A549 (cell line): ENCODE data around the gene SH2B2. TPM values are rescaled to one million over a fixed set of nuclear protein-coding genes. Genes with fewer than 3 reads are reported as not detected.

Source experiments
- ATAC-seq, 2 experiments: fragments of 200-7000 bp in 1 of 2; fragments of >200 bp in 1 of 2; cut with Nextera tagmentation in 1 of 2; cut with Tn5 transposase in 1 of 2; 3 replicates each; pipeline versions ENCODE4 v1.8.0 to v1.9.1; 2018 to 2020; ENCODE audit warnings: mild to moderate bottlenecking in 1 of 2, moderate library complexity in 1 of 2
- CTCF ChIA-PET: fragments of 300-600 bp; sonication (Branson Sonifier 250); formaldehyde crosslinking; extraction: SDS; loops from one replicate; lab custom pipeline; 2021; ENCODE audit warnings: antibody characterized with exemption, inconsistent platforms; lab: Yijun Ruan, JAX
- POLR2A ChIA-PET: fragments of 350-600 bp; formaldehyde crosslinking; extraction: SDS; loops from one replicate; lab custom pipeline; 2021; ENCODE audit warnings: antibody characterized with exemption, inconsistent platforms; lab: Yijun Ruan, JAX
- DNase-seq, 2 experiments: peaks; one replicate each; pipeline versions ENCODE4 v3.0.0 to v3.0.0-alpha.2; 2011 to 2016; ENCODE audit warnings: low read depth in 1 of 2, low spot score in 1 of 2
- FAIRE-seq: peaks from 2 replicates; lab custom pipeline; 2011; peaks lifted over from hg19 to GRCh38; lab: Jason Lieb, UNC
- H3K27ac ChIP-seq, 2 experiments: fragments of >200 bp; sonication (Bioruptor Twin); formaldehyde crosslinking; 3 replicates each; pipeline ENCODE4 v1.5.1; 2016 to 2017
- H3K4me1 ChIP-seq: fragments of >200 bp; sonication (Bioruptor Twin); formaldehyde crosslinking; 3 replicates; pipeline ENCODE4 v1.6.1; 2016
- H3K4me2 ChIP-seq: fragments of >200 bp; sonication (Bioruptor Twin); formaldehyde crosslinking; 3 replicates; pipeline ENCODE4 v1.6.1; 2016
- H3K4me3 ChIP-seq: fragments of >200 bp; sonication (Bioruptor Twin); formaldehyde crosslinking; 3 replicates; pipeline ENCODE4 v1.5.1; 2016
- H3K9me3 ChIP-seq: fragments of >200 bp; sonication (Bioruptor Twin); formaldehyde crosslinking; 3 replicates; pipeline ENCODE4 v1.6.1; 2016
- BHLHE40 ChIP-seq: IDR thresholded peaks from 2 replicates; pipeline ENCODE4 v1.6.1; 2012; ENCODE audit warnings: low read depth, low read length, inconsistent platforms
- CBX8 ChIP-seq: fragments of 200-600 bp; sonication (generic); IDR thresholded peaks from 2 replicates; pipeline ENCODE4 v1.6.1; 2016
- CEBPB ChIP-seq, 2 experiments: fragments of >200 bp in 1 of 2; sonication (Bioruptor Twin) in 1 of 2; formaldehyde crosslinking in 1 of 2; IDR thresholded peaks; 2 replicates each; pipeline ENCODE4 v1.6.1; 2012 to 2016
- CHD2 ChIP-seq: fragments of 150-350 bp; IDR thresholded peaks from 2 replicates; pipeline ENCODE4 v1.6.1; 2014; ENCODE audit warnings: low read length; ENCODE audit not compliant: partially characterized antibody
- EP300 ChIP-seq, 2 experiments: fragments of >200 bp; sonication (Bioruptor Twin); formaldehyde crosslinking; IDR thresholded peaks; 2 replicates in 1 of 2; 3 replicates in 1 of 2; pipeline ENCODE4 v1.6.1; 2016 to 2017
- ESRRA ChIP-seq: fragments of 150-350 bp; IDR thresholded peaks from 2 replicates; pipeline ENCODE4 v1.6.1; 2014; ENCODE audit warnings: mild to moderate bottlenecking, low read length, borderline replicate concordance
- FOSL2 ChIP-seq, 2 experiments: fragments of 450-650 bp in 1 of 2; fragments of >200 bp in 1 of 2; sonication (Bioruptor Twin) in 1 of 2; formaldehyde crosslinking; IDR thresholded peaks; 2 replicates each; pipeline versions ENCODE4 v1.5.0 to v1.6.1; 2016 to 2020; ENCODE audit warnings: mild to moderate bottlenecking in 1 of 2, moderate library complexity in 1 of 2
- HOXA7 ChIP-seq: fragments of 250-450 bp; sonication (Bioruptor Pico); IDR thresholded peaks from 2 replicates; pipeline ENCODE4 v1.5.0; 2020; ENCODE audit warnings: mild to moderate bottlenecking, moderate library complexity
- HOXB13 ChIP-seq: fragments of 250-450 bp; sonication (Bioruptor Pico); IDR thresholded peaks from 2 replicates; pipeline ENCODE4 v1.5.0; 2020; ENCODE audit warnings: low read depth, mild to moderate bottlenecking, moderate library complexity
- KDM1A ChIP-seq: fragments of 200-600 bp; sonication (generic); IDR thresholded peaks from 2 replicates; pipeline ENCODE4 v1.6.1; 2016; ENCODE audit warnings: low read depth, mild to moderate bottlenecking
- MYC ChIP-seq: IDR thresholded peaks from 2 replicates; pipeline ENCODE4 v1.6.1; 2012; ENCODE audit warnings: mild to moderate bottlenecking, inconsistent platforms, low read length, improper control_type of control experiment, borderline replicate concordance
- NFE2L2 ChIP-seq: fragments of 150-350 bp; conservative IDR thresholded peaks from 2 replicates; pipeline ENCODE4 v1.6.1; 2014; ENCODE audit warnings: low read length
- NPAS2 ChIP-seq: fragments of 250-450 bp; sonication (Bioruptor Pico); IDR thresholded peaks from 2 replicates; pipeline ENCODE4 v1.8.0; 2022; ENCODE audit warnings: mild to moderate bottlenecking, moderate library complexity, borderline replicate concordance
- NR3C1 ChIP-seq: fragments of >200 bp; sonication (Bioruptor Twin); formaldehyde crosslinking; IDR thresholded peaks from 3 replicates; pipeline ENCODE4 v1.6.1; 2017
- PHF8 ChIP-seq: fragments of 200-600 bp; sonication (generic); IDR thresholded peaks from 2 replicates; pipeline ENCODE4 v1.6.1; 2016; ENCODE audit warnings: low read depth, mild to moderate bottlenecking, antibody characterized with exemption, moderate library complexity, borderline replicate concordance
- POLR2A ChIP-seq: IDR thresholded peaks from 2 replicates; pipeline ENCODE4 v1.6.1; 2012; ENCODE audit warnings: mild to moderate bottlenecking, low read length
- POLR2AphosphoS2 ChIP-seq: conservative IDR thresholded peaks from 2 replicates; pipeline ENCODE4 v1.6.1; 2012; ENCODE audit warnings: low read length, improper control_type of control experiment, inconsistent platforms
- RARB ChIP-seq: fragments of 250-450 bp; sonication (Bioruptor Pico); IDR thresholded peaks from 2 replicates; pipeline ENCODE4 v1.8.0; 2021; ENCODE audit warnings: mild to moderate bottlenecking, moderate library complexity
- TFCP2L1 ChIP-seq: fragments of 250-450 bp; sonication (Bioruptor Pico); IDR thresholded peaks from 2 replicates; pipeline ENCODE4 v1.5.0; 2021; ENCODE audit warnings: mild to moderate bottlenecking
- TP53 ChIP-seq: fragments of 250-450 bp; sonication (Bioruptor Pico); IDR thresholded peaks from 2 replicates; pipeline ENCODE4 v1.5.0; 2021; ENCODE audit warnings: mild to moderate bottlenecking, moderate library complexity
- ZC3H11A ChIP-seq: fragments of 450-650 bp; IDR thresholded peaks from 2 replicates; pipeline ENCODE4 v1.6.1; 2014; ENCODE audit warnings: antibody characterized with exemption, mild to moderate bottlenecking
- ZNF302 ChIP-seq: fragments of 250-450 bp; sonication (Bioruptor Pico); IDR thresholded peaks from 2 replicates; pipeline ENCODE4 v1.9.0; 2021; ENCODE audit warnings: inconsistent platforms, mild to moderate bottlenecking, moderate library complexity
- ZSCAN20 ChIP-seq: fragments of 250-450 bp; sonication (Bioruptor Pico); IDR thresholded peaks from 2 replicates; pipeline ENCODE4 v1.8.0; 2022; ENCODE audit warnings: mild to moderate bottlenecking, moderate library complexity
- WGBS: methylation state at CpG from one replicate; pipeline ENCODE4 v1.1.6; 2017; ENCODE audit errors: missing lambda C conversion rate; 5-methylcytosine and 5-hydroxymethylcytosine counted together
- polyA plus RNA-seq, 4 experiments: library from polyadenylated mRNA; depleted of rRNA in 3 of 4; stranded (reverse); fragments of >200 nt; fragmentation: RNase III in 1 of 4; extraction: RNeasy Plus Mini Kit Qiagen cat#74134 plus additional on column Dnase treatment in 1 of 4; gene quantifications; 2 replicates in 3 of 4; 3 replicates in 1 of 4; pipeline ENCODE4 v1.2.3, GENCODE V29; 2011 to 2017
- TF ChIP-seq, protein P1 (sequence below): IDR thresholded peaks from 2 replicates; pipeline ENCODE4 v1.6.1; 2012
- TF ChIP-seq, protein P2 (sequence below): fragments of 200-600 bp; sonication (generic); IDR thresholded peaks from 2 replicates; pipeline ENCODE4 v1.6.1; 2016; ENCODE audit warnings: antibody characterized with exemption, mild to moderate bottlenecking, moderate library complexity
- TF ChIP-seq, protein P3 (sequence below): fragments of 450-650 bp; IDR thresholded peaks from 2 replicates; pipeline ENCODE4 v1.6.1; 2014; ENCODE audit warnings: antibody characterized with exemption
- TF ChIP-seq, protein P4 (sequence below): fragments of >200 bp; sonication (Bioruptor Twin); formaldehyde crosslinking; IDR thresholded peaks from 2 replicates; pipeline ENCODE4 v1.6.1; 2016
- TF ChIP-seq, protein P5 (sequence below): IDR thresholded peaks from 2 replicates; pipeline ENCODE4 v1.6.1; 2012

The SH2B2 gene
- polyA plus RNA-seq, 2 of the 4 experiments (the other 2 are of a cell fraction) = 1.1 to 2.3 TPM

DNA sequence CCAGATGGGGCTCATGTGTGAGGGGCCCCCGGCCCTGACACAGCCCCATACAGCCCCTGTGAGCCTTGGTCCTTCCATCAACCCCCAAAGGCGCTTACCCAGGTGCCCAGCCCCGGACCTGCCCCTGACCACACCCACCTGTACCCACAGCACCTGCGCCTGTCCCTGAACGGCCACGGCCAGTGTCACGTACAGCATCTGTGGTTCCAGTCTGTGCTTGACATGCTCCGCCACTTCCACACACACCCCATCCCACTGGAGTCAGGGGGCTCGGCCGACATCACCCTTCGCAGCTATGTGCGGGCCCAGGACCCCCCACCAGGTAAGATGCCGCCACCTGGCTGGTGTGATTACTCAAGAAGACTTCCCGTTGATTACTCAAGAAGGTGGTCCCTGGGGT, 33.5 kb downstream of the SH2B2 start:
- FAIRE-seq (no peak), DNase-seq (no peak), ATAC-seq (no peak)
- H3K4me2 ChIP-seq = no peak overlapping the region
- no peak overlapping the region for H3K4me3 ChIP-seq
- 92% methylated on average over 13 of the region's 14 CpGs for WGBS
- no peaks in the 10 kb centered on the region for H3K4me1 ChIP-seq
- H3K27ac ChIP-seq = no peak overlapping the region
- ChIA-PET POLR2A (no interaction called here), CTCF (interaction anchor here (1.0 kb wide), 1 partner anchor 10 kb away, joined by 3 read pairs; no protein-coding TSS in a partner anchor)
- TF ChIP-seq, protein P1, sequence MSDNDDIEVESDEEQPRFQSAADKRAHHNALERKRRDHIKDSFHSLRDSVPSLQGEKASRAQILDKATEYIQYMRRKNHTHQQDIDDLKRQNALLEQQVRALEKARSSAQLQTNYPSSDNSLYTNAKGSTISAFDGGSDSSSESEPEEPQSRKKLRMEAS = no peak
- TF ChIP-seq ZSCAN20 = no peak
- no peak for TF ChIP-seq ZC3H11A
- no peak for TF ChIP-seq KDM1A
- TF ChIP-seq TP53 = no peak
- TF ChIP-seq ZNF302 (CRISPR knock-in tag) = no peak
- TF ChIP-seq POLR2A = no peak
- TF ChIP-seq NR3C1 = no peak
- no peak for TF ChIP-seq MYC
- TF ChIP-seq FOSL2 (IDR thresholded peaks at IDR 0.05) = no peak
- TF ChIP-seq FOSL2 (CRISPR knock-in tag; IDR thresholded peaks at IDR 0.05) = no peak
- no peak for TF ChIP-seq ESRRA
- TF ChIP-seq CHD2 = no peak
- TF ChIP-seq RARB = no peak
- TF ChIP-seq TFCP2L1 (CRISPR knock-in tag) = no peak
- TF ChIP-seq, protein P2, sequence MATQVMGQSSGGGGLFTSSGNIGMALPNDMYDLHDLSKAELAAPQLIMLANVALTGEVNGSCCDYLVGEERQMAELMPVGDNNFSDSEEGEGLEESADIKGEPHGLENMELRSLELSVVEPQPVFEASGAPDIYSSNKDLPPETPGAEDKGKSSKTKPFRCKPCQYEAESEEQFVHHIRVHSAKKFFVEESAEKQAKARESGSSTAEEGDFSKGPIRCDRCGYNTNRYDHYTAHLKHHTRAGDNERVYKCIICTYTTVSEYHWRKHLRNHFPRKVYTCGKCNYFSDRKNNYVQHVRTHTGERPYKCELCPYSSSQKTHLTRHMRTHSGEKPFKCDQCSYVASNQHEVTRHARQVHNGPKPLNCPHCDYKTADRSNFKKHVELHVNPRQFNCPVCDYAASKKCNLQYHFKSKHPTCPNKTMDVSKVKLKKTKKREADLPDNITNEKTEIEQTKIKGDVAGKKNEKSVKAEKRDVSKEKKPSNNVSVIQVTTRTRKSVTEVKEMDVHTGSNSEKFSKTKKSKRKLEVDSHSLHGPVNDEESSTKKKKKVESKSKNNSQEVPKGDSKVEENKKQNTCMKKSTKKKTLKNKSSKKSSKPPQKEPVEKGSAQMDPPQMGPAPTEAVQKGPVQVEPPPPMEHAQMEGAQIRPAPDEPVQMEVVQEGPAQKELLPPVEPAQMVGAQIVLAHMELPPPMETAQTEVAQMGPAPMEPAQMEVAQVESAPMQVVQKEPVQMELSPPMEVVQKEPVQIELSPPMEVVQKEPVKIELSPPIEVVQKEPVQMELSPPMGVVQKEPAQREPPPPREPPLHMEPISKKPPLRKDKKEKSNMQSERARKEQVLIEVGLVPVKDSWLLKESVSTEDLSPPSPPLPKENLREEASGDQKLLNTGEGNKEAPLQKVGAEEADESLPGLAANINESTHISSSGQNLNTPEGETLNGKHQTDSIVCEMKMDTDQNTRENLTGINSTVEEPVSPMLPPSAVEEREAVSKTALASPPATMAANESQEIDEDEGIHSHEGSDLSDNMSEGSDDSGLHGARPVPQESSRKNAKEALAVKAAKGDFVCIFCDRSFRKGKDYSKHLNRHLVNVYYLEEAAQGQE = no peak
- TF ChIP-seq NFE2L2 = no peak
- no peaks in the 10 kb centered on the region for H3K9me3 ChIP-seq

DNA sequence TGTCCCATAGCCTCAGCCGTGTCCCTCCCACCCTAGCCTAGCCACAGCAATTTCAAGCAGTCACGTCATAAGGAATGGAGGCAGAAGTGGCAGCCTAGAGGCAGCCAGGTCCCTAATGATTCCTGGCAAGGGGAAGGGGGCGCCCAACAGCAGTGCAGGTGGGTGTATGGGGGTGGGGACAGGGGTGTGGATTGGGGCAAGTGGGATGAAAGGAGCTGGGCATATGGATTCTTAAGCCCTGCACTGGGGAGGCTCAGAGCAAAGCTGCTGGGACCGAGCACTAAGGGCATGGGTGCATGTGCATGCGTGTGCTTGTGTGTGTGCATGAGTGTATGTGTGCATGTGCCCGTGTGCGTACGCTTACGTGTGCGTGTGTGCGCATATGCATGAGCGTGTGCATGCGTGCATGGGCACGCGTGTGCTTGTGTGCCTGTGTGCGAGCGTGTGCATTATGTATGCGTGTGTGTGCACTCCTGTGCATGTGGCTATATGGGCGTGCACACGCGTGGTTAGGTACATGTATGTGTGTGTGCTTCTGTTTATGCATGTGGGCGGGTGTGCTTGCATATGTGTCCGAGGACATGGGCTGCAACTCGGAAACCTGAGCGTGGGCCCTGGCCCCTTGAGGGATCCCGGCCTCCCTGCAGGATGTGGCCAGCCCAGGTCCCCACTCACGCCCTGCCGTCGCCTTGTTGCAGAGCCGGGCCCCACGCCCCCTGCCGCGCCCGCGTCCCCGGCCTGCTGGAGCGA, 34.1 kb downstream of the SH2B2 start:
- ATAC-seq (no peak), FAIRE-seq (no peak), DNase-seq (no peak)
- H3K4me1 ChIP-seq = no peaks in the 10 kb centered on the region
- TF ChIP-seq HOXA7 (no peak), POLR2AphosphoS2 (no peak), NR3C1 (no peak), ESRRA (no peak), BHLHE40 (no peak), EP300 (IDR thresholded peaks at IDR 0.05) (no peak), CBX8 (no peak), NPAS2 (CRISPR knock-in tag) (no peak), CEBPB (IDR thresholded peaks at IDR 0.05) (no peak), HOXB13 (CRISPR knock-in tag) (no peak), PHF8 (no peak)
- TF ChIP-seq, protein P1 = no peak
- TF ChIP-seq, protein P3, sequence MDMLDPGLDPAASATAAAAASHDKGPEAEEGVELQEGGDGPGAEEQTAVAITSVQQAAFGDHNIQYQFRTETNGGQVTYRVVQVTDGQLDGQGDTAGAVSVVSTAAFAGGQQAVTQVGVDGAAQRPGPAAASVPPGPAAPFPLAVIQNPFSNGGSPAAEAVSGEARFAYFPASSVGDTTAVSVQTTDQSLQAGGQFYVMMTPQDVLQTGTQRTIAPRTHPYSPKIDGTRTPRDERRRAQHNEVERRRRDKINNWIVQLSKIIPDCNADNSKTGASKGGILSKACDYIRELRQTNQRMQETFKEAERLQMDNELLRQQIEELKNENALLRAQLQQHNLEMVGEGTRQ = no peak
- TF ChIP-seq, protein P4, sequence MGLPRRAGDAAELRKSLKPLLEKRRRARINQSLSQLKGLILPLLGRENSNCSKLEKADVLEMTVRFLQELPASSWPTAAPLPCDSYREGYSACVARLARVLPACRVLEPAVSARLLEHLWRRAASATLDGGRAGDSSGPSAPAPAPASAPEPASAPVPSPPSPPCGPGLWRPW = no peak
- TF ChIP-seq, protein P2 = no peak
- TF ChIP-seq, protein P5, sequence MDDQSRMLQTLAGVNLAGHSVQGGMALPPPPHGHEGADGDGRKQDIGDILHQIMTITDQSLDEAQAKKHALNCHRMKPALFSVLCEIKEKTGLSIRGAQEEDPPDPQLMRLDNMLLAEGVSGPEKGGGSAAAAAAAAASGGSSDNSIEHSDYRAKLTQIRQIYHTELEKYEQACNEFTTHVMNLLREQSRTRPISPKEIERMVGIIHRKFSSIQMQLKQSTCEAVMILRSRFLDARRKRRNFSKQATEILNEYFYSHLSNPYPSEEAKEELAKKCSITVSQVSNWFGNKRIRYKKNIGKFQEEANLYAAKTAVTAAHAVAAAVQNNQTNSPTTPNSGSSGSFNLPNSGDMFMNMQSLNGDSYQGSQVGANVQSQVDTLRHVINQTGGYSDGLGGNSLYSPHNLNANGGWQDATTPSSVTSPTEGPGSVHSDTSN = no peak
- H3K27ac ChIP-seq = no peak overlapping the region
- no peak overlapping the region for H3K4me2 ChIP-seq
- CTCF ChIA-PET = interaction anchor here (0.8 to 1.0 kb wide), 2 partner anchors 10 to 11 kb away, joined by 3 read pairs; no protein-coding TSS in a partner anchor
- no peak overlapping the region for H3K4me3 ChIP-seq
- no peaks in the 10 kb centered on the region for H3K9me3 ChIP-seq
- WGBS = 90% methylated on average over 34 of the region's 37 CpGs
- POLR2A ChIA-PET = no interaction called here
